NCI-H2081 (cell line): Measurements from ENCODE around the gene OR52K1.
A peak's percentile ranks its signal among the peaks of the same experiment; 100 is the strongest.
"Not testable (repeated sequence)": the region's sequence is repeated elsewhere in the genome, so short reads cannot be mapped to it uniquely, and the experiment has no call there.

ENCODE experiments used
- DNase-seq, 2 experiments: peaks; one replicate each; lab custom pipeline; 2025; lab: John Stamatoyannopoulos, UW

Gene OR52K1

DNA sequence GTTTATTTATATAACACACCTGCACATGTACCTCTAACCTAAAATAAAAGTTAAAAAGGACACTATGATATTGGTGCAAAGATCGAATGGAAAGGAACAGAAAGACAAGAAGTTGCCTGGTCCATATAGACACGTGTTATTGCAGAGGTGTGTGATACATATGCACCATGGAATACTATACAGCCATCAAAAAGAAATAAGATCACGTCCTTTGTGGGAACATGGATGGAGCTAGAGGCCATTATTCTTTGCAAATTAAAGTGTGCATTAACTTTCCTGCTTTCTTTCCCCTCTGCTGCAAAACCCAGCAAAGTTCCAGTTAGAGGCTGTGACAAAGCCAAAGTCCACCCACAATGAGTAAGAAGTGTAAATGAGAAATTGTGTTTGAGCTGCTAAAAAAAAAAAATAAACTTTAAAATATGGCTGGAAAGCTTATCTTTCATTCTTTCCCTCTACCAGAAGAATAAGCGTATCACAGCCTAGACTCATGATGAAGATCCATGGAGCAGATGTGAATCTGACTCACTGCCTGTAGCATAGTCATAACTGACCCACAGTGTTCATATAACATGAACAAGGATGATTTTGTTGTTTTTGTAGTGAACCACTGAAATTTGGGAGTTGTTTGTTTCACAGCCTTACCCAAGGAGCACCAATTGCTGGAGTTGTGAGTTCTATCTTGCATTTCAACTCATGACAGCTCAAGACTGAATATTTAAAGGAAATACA is 9.6 kb downstream of the OR52K1 start:
- no peak for DNase-seq

DNA sequence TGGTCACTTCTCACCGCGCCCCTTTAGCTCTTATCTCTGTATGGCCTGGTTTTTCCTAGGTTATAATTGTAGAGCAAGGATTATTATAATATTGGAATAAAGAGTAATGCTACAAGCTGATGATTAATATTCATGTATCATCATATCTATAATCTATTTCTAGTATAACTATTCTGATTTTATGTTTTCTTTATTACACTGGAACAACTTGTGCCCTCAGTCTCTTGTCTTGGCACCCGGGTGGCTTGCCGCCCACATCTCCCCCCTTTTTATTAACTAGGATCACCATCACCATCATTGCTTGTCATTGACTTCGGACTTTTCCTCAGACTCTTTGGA is 11.0 kb downstream of the OR52K1 start:
- no peak for DNase-seq

- no peak for DNase-seq
Observed at GRCh38 chr11:4495487-4495886, 13.0 kb downstream of the OR52K1 start.

- DNase-seq: no peak
Observed at GRCh38 chr11:4495986-4496385, 13.5 kb downstream of the OR52K1 start.

DNA sequence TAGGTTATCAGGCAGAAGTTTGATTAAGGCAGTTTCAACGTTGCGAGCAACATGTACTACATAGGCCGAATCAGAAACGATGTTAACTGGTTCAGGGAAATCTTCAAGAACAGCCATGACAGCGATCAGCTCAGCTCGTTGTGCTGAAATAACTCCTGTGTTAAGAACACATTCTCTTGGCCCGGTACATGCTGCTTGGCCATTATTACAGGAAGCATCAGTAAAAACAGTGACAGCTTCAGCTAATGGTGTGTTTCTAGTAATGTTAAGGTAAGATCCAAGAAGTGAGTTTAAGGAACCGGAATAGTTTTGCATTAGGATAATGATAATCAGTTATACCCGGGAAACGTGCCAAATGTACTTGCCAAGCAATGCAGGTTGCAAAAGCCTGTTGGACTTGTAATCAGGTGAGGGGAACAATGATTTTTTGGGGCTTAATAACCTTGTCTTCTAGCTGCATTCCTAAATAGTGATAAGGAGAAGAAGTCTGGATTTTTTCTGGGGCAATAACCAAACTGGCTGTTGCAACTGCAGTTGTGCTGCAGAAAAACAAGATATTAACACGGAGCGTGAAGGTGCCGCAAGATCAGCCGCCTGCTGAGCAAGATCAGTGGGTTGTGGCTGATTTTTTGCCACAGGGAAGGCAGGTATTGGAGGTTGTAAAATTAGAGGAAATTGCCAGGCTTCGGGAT is 14.3 kb downstream of the OR52K1 start:
- DNase-seq: no peak

GRCh38 chr11:4508886-4509285 is 26.4 kb downstream of the OR52K1 start:
- DNase-seq: no peak

DNA sequence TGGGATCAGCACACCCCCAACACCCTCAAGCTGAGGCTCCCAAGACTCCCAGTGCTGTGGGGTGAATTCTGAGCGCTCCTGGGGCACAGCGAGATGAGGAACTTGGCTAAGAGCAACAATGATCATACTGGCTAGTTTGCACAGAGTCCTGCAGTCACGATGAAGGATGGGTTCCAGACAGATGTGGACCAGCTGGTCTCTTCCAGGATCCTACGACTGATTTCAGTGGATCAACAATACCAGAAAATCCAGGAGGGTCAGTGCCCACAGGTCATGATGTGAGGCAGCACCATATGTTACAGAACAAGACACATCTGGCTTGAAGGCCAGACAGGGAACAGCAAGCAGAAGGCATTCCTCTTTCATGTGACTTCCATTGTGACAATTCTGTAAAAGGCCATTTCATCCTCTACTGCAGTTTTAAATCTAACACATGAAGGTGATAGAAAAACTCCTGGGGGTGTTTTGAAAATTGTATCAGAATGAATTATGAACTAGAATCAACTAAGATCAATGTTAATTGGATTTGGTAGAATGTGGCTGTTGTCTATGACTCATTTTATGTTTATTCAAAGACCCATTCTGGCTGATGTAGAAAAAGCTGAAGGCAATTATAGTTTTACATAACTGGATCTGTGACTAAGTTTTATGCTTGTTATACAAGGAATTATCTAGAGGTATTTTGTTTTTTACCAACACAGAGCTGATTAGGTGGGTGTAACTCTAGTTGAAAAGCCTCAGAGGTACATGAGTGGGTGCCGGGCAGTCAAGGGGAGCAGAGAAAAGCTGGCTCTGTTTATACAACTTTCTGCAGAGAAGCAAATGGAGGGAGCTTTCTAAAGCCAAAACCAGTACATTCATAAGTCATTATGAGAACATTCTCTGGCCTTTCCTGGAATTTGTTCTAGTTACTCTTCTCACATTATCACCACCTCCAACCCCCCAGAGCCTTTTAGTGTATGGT is 29.1 kb downstream of the OR52K1 start:
- DNase-seq: no peak

DNA sequence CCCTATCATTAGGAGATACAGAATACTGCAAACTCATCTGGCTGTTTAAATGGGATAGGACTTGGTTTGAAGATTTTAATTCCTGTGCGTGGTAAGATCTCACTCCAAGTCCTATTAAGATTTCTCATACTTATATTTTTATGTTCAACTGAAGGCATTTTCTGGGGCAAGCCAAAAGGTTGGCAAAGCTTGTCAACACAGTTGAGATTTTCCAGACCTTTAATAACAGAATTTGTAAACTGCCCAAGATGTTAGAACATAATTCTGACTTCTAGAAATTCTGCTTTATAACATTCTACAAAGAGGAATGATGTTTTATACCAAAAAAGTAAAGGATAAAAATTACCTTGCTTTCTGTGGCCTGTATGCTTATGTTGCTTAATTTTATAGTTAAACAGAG is 31.8 kb downstream of the OR52K1 start:
- no peak for DNase-seq

DNA sequence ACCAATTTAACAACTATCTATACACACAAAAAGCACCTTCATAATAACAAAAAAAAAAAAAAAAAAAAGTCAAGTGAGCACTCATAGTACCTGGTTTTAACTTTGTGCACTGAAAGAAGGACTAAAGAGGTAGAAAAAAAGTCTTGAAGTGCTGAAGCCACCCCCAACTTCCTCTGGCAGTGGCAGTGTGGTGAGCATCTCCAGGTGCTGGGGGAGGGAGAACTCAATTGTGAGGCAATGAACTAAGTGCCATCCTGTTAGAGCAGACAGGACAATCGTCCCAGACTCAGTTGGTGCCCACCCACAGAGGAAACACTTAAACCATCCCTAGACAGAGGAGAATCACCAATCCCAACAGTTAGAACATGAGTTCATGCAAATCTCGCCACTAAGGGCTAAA is 39.9 kb downstream of the OR52K1 start:
- DNase-seq: no peak

- DNase-seq: no peak
Observed at GRCh38 chr11:4522752-4523151, 40.3 kb downstream of the OR52K1 start.

GRCh38 chr11:4523666-4524065 is 41.2 kb downstream of the OR52K1 start:
- no peak for DNase-seq

- no peak for DNase-seq
Observed at GRCh38 chr11:4527926-4528325, 45.5 kb downstream of the OR52K1 start.

DNA sequence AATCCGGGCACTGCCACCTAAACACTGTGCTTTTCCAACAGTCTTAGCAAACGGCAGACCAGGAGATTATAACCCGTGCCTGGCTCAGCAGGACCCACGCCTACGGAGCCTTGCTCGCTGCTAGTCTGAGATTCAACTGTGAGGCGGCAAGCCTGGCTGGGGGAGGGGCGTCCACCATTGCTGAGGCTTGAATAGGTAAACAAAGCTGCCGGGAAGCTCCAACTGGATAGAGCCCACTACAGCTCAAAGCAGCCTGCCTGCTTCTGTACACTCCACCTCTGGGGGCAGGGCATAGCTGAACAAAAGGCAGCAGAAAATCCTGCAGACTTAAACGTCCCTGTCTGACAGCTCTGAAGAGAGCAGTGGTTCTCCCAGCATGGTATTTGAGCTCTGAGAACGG is 49.2 kb downstream of the OR52K1 start:
- not testable (repeated sequence) for DNase-seq

- peak in 1 of 2 experiments; percentile 21 for DNase-seq
Observed at GRCh38 chr11:4539603-4540219, 57.3 kb downstream of the OR52K1 start.

GRCh38 chr11:4541071-4541470 is 58.6 kb downstream of the OR52K1 start:
- no peak for DNase-seq
